ENCODE data around the gene SNN.

GRCh38 chr16:11726008-11726407 is 57.8 kb downstream of the SNN start:
- TF ChIP-seq SIN3A (IDR thresholded peaks at IDR 0.05; ENCODE audit: borderline replicate concordance, insufficient read depth, low read length), result no peak
- TF ChIP-seq, protein P1, sequence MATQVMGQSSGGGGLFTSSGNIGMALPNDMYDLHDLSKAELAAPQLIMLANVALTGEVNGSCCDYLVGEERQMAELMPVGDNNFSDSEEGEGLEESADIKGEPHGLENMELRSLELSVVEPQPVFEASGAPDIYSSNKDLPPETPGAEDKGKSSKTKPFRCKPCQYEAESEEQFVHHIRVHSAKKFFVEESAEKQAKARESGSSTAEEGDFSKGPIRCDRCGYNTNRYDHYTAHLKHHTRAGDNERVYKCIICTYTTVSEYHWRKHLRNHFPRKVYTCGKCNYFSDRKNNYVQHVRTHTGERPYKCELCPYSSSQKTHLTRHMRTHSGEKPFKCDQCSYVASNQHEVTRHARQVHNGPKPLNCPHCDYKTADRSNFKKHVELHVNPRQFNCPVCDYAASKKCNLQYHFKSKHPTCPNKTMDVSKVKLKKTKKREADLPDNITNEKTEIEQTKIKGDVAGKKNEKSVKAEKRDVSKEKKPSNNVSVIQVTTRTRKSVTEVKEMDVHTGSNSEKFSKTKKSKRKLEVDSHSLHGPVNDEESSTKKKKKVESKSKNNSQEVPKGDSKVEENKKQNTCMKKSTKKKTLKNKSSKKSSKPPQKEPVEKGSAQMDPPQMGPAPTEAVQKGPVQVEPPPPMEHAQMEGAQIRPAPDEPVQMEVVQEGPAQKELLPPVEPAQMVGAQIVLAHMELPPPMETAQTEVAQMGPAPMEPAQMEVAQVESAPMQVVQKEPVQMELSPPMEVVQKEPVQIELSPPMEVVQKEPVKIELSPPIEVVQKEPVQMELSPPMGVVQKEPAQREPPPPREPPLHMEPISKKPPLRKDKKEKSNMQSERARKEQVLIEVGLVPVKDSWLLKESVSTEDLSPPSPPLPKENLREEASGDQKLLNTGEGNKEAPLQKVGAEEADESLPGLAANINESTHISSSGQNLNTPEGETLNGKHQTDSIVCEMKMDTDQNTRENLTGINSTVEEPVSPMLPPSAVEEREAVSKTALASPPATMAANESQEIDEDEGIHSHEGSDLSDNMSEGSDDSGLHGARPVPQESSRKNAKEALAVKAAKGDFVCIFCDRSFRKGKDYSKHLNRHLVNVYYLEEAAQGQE (IDR thresholded peaks at IDR 0.05; ENCODE audit: insufficient read depth in 1 of 2, low read depth in 2 of 2, low read length in 2 of 2), result no peak

Measured in PFSK-1 (cell line).